Fibroblast of upper back skin (primary cell): ENCODE data around the gene APBB2.

Experiments
- DNase-seq: peaks from one replicate; pipeline ENCODE4 v3.0.0-alpha.2; 2013

Gene APBB2

DNA sequence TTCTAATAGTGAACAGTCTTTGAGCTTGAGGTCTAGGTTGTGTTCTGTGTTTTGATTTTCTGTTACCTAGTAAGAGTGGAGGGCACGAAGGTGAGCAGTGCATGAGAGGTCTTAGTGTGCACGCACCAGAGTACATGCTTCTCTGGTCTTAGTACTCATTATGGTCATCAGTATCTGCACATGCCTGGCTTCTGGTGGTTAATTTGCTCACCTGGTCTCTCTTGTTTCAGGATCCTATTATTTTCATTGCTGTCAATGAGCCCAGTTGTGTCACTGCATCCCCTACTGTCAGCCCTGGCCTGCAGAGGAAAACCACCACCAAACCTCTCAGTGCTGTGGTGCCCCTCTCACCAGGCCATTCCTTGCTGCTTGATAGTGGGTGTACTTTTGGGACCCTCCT lies 409.7 kb downstream of the APBB2 start:
- no peak for DNase-seq

DNA sequence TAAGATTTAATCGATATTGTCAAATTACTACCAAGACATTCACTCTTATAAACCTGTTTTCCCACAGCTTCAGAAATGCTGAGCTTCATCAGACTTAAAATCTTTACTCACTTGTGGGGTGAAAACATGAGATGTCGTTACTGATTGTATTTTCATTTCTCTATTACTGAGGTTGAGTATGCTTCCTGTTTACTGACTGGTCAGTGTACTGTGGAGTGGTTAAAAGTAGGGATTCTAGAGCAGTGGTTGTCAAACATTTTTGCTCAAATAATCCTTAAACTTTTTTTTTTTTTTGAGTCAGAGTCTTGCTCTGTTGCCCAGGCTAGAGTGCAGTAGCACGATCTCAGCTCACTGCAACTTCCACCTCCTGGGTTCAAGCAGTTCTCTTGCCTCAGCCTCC lies 414.3 kb downstream of the APBB2 start:
- no peak for DNase-seq

DNA sequence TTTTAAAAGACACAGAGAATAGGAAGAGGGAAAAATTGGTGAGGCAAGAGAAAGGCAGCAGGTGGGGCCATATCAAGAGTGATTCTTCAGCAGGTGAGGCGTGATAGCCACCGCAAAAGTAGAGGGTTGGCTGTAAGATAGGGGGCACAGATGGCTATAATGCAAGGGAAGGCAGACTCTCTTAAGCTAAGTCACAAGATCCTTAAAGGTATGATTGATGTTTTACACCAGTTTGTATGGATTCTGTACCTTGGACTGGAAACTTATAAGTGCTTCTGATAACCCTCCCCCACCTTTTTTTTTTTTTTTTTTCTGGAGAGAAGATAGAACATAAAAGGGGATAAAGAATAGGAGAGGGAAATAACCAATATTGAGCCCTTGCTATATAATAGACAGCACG lies 424.6 kb downstream of the APBB2 start:
- no peak for DNase-seq

DNA sequence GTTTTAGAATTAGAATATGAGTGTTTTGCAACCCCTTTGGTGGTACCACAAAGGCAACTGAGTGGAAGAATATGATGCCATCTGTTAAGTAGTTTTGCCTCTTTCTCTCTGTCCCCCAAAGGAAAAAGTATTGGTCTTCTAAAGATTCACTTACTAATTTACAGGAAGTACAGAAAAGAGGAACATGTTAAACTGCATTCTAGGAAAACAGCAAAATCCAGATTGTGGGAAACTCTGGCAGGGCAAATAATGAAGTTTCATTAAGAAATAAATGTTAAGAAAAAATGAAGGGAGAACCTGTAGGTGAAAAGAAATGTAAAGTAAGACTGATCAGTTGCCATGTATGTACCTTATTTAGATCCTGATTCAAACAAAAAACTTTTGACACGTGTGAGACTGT lies 425.3 kb downstream of the APBB2 start:
- no peak for DNase-seq

DNA sequence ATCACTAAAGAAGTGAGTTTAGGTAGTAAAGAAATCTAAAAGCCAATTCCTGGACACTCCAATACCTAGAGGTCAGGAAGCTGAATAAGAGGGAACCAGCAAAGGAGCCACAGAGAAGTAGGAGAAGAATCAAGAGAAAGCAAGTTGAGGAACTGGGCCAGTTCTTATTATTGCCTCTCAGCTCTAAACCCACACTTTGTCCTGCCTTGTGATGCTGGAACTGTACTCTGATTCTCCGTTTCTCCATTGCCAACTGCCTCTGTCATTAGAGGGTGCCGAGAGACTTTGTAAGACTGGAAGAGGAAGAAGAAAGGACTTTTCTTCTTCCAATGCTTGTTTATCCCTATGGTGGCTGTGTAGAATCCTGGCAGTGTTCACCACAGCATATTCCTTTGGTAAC lies 426.0 kb downstream of the APBB2 start:
- no peak for DNase-seq

DNA sequence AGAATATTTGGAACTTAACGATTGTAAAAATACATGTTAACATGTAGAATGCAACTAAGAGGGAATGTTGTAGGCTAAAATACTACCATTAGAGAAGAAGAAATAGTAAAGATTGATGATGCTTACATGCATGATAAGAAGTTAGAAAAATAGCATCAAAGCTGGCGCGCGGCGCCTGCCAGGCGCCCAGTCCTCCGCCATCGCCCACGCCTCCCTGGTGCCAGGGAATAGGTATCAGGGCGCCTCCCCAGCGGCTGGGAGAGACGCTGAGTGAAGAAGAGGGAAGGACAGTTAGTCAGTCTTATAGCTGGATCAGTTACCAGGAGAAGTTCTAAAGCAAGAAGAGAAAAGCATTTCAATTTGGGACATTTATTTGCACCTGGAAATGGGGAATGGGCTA lies 428.6 kb downstream of the APBB2 start:
- DNase-seq: no peak

DNA sequence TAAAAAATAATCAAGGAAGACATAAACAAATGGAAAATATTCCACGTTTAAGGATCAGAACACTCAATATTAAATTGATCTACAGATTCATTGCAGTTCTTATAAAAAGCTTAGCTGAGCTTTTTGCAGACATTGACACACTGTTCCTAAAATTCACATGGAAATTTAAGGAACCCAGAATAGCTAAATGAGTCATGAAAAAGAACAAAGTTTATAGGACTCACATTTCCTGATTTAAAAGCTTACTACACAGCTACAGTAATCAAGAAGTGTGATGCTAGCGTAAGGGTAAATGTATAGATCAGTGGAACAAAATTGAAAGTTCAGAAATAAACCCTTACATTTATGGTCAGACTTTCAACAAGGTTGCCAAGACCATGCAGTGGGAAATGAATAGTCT lies 431.5 kb downstream of the APBB2 start:
- DNase-seq: no peak

DNA sequence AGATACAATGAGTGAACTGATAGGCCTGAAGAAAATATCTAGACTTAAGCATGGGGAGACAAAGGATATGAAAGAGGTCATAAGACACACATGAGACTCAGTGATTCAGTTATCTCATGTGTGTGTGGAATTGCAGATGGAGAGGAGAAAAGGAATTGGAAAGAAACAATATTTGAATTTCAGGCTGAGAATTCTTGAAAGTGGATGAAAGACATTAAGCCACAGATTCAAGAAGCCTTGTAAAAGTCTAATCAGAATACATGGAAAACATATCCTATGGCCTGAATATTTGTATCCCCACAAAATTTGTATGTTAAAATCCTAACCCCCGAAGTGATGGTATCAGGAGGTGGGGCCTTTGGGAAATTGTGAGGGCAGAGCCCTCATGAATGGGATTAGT lies 436.3 kb downstream of the APBB2 start:
- no peak for DNase-seq

DNA sequence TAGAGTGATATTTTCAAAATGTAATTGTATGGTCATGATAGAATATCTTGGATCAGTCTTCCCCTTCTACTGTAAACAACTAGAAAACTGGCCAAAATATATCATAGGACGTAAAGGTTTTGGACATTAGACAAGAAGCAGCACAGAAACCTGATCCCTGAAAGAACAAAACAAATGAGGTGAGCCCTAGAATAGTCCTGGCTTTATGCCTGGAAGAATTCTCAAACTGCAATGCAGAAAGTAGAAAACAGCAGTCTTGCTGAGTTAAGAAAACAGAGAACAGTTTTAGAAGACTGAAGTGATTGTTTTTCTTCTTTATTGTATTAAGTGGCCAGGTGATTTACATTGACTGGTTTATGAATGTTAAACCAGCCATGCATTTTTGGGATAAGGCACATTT lies 445.1 kb downstream of the APBB2 start:
- DNase-seq: peak; percentile 31

DNA sequence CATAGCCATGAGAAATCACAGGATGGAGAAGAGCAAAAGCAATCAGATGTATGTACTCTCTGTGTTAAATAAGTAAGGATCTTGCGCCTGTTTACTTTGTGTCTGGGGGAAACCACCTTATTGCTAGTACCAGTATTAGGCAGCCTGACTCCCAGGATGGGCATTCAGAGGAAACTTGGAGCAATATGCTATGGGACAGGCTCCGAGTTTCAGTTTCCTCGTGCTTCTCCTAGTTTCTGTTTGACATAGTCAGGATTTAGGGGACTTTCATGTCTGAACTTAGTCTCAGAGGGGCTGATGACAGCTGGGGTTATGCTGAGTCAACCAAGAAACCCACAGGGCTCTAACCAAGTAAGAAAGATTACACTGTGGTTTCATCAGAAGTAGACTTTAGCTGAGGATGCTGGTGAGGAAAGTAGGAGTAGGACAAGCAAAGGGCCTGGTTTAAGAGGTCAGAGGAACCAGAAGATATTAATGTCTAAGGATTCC lies 451.1 kb downstream of the APBB2 start:
- DNase-seq: peak; percentile 96
